ENCODE results near the gene CEMIP.

CEMIP gene

GRCh38 chr15:80970018-80970657 lies 191.0 kb downstream of the CEMIP start:
- DNase-seq (ENCODE audit: low read depth), result peak; percentile 69
- peak; percentile 84 for TF ChIP-seq CTCF (conservative IDR thresholded peaks at IDR 0.05; ENCODE audit: low read length)

GRCh38 chr15:80970658-80971057 lies 191.5 kb downstream of the CEMIP start:
- no peak overlapping the region for H3K4me3 ChIP-seq (ENCODE audit: low read length)
- no peak for DNase-seq (ENCODE audit: low read depth)
- TF ChIP-seq CTCF (conservative IDR thresholded peaks at IDR 0.05; ENCODE audit: low read length), result no peak

More at GRCh38 chr15:80970018-80970657, 191.0 kb downstream of the CEMIP start:
- H3K4me3 ChIP-seq (ENCODE audit: low read length), result no peak overlapping the region

GRCh38 chr15:80971143-80971542 lies 192.0 kb downstream of the CEMIP start:
- H3K4me3 ChIP-seq (ENCODE audit: low read length), result no peak overlapping the region
- DNase-seq (ENCODE audit: low read depth), result no peak
- no peak for TF ChIP-seq CTCF (conservative IDR thresholded peaks at IDR 0.05; ENCODE audit: low read length)

GRCh38 chr15:80972276-80972675 lies 193.1 kb downstream of the CEMIP start:
- no peak overlapping the region for H3K4me3 ChIP-seq (ENCODE audit: low read length)
- DNase-seq (ENCODE audit: low read depth), result no peak
- no peak for TF ChIP-seq CTCF (conservative IDR thresholded peaks at IDR 0.05; ENCODE audit: low read length)

GRCh38 chr15:80974914-80975313 lies 195.7 kb downstream of the CEMIP start:
- no peak overlapping the region for H3K4me3 ChIP-seq (ENCODE audit: low read length)
- no peak for DNase-seq (ENCODE audit: low read depth)
- no peak for TF ChIP-seq CTCF (conservative IDR thresholded peaks at IDR 0.05; ENCODE audit: low read length)

GRCh38 chr15:80976851-80977250 lies 197.7 kb downstream of the CEMIP start:
- DNase-seq (ENCODE audit: low read depth), result no peak
- no peak for TF ChIP-seq CTCF (conservative IDR thresholded peaks at IDR 0.05; ENCODE audit: low read length)
- no peak overlapping the region for H3K4me3 ChIP-seq (ENCODE audit: low read length)

GRCh38 chr15:80977627-80978036 lies 198.5 kb downstream of the CEMIP start:
- TF ChIP-seq CTCF (conservative IDR thresholded peaks at IDR 0.05; ENCODE audit: low read length), result peak; percentile 80
- no peak overlapping the region for H3K4me3 ChIP-seq (ENCODE audit: low read length)
- DNase-seq (ENCODE audit: low read depth), result peak; percentile 64
